Lower leg skin (tissue), 4 donors: ENCODE data around the gene PRRT1B. TPM values are rescaled to one million over a fixed set of nuclear protein-coding genes. Genes with fewer than 3 reads are reported as not detected.

Source experiments
- DNase-seq, 2 donors: peaks; one replicate each; pipeline ENCODE4 v3.0.0-alpha.2; 2019; ENCODE audit warnings: low spot score in 2 of 2
- H3K4me3 ChIP-seq: fragments of 200-600 bp; sonication (generic); 2 replicates; pipeline ENCODE4 v1.5.1; 2017; ENCODE audit warnings: mild to moderate bottlenecking, low read depth; ENCODE audit not compliant: poor library complexity, severe bottlenecking
- POLR2A ChIP-seq, 2 donors: fragments of 450-650 bp; IDR thresholded peaks; one replicate each; pipeline ENCODE4 v1.6.1; 2016 to 2017; ENCODE audit warnings: antibody characterized with exemption in 2 of 2, mild to moderate bottlenecking in 1 of 2, moderate library complexity in 1 of 2
- WGBS, 2 donors: methylation state at CpG; one replicate each; pipeline ENCODE4 v1.1.5; 2018; 5-methylcytosine and 5-hydroxymethylcytosine counted together
- intact Hi-C: fragments of 100-400 bp; cut with DNase I; formaldehyde crosslinking; loops from one replicate; pipeline ENCODE4 v1.15.0; 2023; ENCODE audit warnings: low total_unique reads
- total RNA-seq, 4 donors: library from RNA; depleted of rRNA; stranded (reverse); fragments of >200 nt; gene quantifications; one replicate each; pipeline ENCODE4 v1.1.0, GENCODE V29; 2016
- TF ChIP-seq, protein P1 (sequence below), 3 donors: fragments of 450-650 bp; IDR thresholded peaks; one replicate each; pipeline ENCODE4 v1.5.1; 2016; ENCODE audit warnings: antibody characterized with exemption in 3 of 3, mild to moderate bottlenecking in 3 of 3, moderate library complexity in 2 of 3

Gene PRRT1B
- total RNA-seq, 4 donors from 2014 or later = not detected

DNA sequence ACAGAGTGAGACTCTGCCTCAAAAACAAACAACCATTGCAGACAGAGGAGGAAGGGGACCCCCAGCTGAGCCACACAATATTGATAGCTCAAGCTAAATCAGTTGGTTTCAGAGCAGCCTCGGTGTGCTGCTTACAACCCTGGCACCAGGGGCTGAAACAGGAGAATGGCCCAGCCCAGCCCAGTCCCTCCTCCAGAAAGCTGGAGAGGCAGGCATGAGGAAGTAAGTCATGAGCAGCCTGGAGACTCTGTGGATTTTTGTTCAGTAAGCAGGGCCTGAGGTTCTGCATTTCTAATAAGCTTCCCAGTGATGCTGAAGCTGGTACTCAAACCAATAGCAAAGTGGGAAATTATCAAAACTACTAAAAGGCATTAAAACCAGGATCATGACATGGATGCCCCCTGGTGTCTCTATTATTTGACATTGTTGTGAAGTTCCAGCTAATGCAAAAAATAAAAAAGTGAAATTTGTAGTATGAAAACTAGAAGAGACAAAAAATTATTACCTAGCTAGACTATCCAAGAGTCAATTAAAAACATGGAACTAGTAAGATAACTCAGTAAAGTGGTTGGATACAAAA is 14.2 kb downstream of the PRRT1B start:
- WGBS, 2 donors = 78 to 80% methylated on average over 1 of the region's 1 CpG
- no peak for DNase-seq
- no peak overlapping the region for H3K4me3 ChIP-seq
- TF ChIP-seq, protein P1, sequence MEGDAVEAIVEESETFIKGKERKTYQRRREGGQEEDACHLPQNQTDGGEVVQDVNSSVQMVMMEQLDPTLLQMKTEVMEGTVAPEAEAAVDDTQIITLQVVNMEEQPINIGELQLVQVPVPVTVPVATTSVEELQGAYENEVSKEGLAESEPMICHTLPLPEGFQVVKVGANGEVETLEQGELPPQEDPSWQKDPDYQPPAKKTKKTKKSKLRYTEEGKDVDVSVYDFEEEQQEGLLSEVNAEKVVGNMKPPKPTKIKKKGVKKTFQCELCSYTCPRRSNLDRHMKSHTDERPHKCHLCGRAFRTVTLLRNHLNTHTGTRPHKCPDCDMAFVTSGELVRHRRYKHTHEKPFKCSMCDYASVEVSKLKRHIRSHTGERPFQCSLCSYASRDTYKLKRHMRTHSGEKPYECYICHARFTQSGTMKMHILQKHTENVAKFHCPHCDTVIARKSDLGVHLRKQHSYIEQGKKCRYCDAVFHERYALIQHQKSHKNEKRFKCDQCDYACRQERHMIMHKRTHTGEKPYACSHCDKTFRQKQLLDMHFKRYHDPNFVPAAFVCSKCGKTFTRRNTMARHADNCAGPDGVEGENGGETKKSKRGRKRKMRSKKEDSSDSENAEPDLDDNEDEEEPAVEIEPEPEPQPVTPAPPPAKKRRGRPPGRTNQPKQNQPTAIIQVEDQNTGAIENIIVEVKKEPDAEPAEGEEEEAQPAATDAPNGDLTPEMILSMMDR (IDR thresholded peaks at IDR 0.05) = no peak
- no peak for TF ChIP-seq POLR2A (IDR thresholded peaks at IDR 0.05)
- intact Hi-C loops = no loop called here

DNA sequence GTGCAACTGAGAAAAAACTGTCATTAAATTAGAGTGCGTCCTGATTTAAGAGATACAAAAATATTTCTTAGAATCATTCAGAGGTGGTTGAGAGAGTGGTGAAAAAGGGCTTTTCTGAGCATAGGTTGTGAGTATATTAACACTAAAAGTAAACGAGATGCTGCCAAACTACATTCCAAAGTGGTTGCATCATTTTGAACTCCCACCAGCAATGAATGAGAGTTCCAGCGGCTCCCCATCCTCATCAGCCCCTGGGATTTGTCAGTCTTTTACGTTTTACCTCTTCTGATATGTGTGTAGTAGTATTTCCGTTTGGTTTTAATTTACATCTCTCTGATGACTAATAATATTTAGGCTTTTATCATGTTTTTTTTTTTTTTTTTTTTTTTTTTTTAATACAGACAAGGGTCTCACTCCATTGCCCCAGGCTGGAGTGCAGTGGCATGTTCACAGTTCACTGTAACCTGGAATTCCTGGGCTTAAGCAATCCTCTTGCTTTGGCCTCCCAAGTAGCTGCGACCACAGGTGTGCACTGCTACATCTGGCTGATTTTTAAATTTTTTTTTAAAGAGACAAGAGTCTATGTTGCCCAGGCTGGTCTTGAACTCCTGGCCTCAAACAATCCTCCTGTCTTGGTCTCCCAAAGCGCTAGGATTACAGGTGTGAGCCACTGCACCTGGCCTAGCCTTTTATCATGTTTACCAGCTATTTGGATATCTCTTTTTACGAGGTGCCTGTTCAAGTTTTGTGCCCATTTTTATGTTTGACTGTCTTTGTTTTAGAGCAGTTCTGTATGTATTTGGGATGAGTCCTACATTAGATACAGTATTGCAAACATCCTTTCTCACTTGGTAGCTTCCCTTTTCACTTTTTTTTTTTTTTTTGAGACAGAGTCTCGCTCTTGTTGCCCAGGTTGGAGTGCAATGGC is 17.0 kb downstream of the PRRT1B start:
- WGBS, 2 donors = 57 to 58% methylated on average over 9 of the region's 9 CpGs

DNA sequence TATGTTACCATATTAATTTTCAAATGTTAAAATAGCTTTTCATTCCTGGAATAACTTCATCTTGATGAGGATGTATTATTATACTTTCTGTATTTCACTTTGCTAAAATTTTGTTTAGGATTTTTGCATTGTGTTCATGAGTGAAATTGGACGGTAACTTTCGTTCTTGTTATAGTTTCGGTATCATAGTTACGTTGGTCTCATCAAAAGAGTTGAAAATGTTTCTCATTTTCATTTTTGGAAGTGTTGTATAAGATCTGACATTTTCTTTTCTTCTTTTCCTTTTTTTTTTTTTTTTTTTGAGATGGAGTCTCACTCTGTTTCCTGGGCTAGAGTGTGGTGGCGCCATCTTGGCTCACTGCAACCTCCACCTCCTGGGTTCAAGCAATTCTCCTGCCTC is 20.0 kb downstream of the PRRT1B start:
- intact Hi-C loops = no loop called here
- TF ChIP-seq, protein P1 (IDR thresholded peaks at IDR 0.05) = no peak
- no peak for TF ChIP-seq POLR2A (IDR thresholded peaks at IDR 0.05)
- 84 to 92% methylated on average over 5 of the region's 5 CpGs for WGBS, 2 donors
- no peak for DNase-seq
- no peak overlapping the region for H3K4me3 ChIP-seq

More for the DNA sequence above, 17.0 kb downstream of the PRRT1B start:
- TF ChIP-seq, protein P1 (IDR thresholded peaks at IDR 0.05) = no peak
- TF ChIP-seq POLR2A (IDR thresholded peaks at IDR 0.05) = no peak
- intact Hi-C loops = no loop called here
- H3K4me3 ChIP-seq = no peak overlapping the region
- DNase-seq = no peak

DNA sequence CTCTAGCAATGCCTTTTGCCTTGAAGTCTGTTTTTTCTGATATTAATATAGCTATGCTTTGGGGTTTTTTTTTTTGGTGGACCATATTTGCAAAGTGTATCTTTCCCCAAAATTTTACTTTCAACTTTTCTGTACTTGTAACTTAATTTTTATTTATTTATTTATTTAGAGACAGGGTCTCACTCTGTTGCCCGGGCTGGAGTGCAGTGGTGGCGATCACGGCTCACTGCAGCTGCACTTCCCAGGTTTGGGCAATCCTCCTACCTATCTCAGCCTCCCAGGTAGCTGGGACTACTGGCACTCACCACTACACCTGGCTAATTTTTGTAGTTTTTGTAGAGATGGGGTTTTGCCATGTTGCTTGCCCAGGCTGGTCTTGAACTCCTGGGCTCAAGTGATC is 20.8 kb downstream of the PRRT1B start:
- 94 to 95% methylated on average over 3 of the region's 3 CpGs for WGBS, 2 donors
- no peak overlapping the region for H3K4me3 ChIP-seq
- no peak for TF ChIP-seq POLR2A (IDR thresholded peaks at IDR 0.05)
- TF ChIP-seq, protein P1 (IDR thresholded peaks at IDR 0.05) = no peak
- DNase-seq = no peak
- intact Hi-C loops = no loop called here

DNA sequence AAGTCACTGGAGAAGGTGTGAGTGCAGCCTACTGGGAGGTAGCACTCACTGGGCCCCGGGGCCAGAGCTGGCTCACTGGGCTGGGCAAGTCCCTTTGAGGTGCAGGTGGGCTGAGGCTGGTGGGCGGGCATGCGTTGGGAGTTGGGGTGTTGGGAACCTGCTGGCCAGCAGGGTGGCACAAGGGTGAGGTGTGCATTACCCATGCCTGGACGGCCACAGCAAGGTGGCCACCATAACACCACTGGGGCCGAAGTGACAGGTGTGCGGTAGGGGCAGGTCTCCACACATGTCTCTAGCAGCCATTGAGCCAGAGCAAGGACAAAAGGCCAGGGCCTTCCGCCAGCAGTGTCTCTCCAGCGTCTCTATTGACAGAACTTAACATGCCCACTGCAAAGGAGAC is 22.6 kb downstream of the PRRT1B start:
- intact Hi-C loops = no loop called here
- H3K4me3 ChIP-seq = no peak overlapping the region
- TF ChIP-seq POLR2A (IDR thresholded peaks at IDR 0.05) = no peak
- TF ChIP-seq, protein P1 (IDR thresholded peaks at IDR 0.05) = no peak
- WGBS, 2 donors = 91 to 95% methylated on average over 8 of the region's 8 CpGs
- no peak for DNase-seq
